ENCODE results near the gene FMN2.

FMN2 gene

GRCh38 chr1:240201931-240202330, 110.2 kb downstream of the FMN2 start:
- no peak for DNase-seq

GRCh38 chr1:240207073-240207709, 115.5 kb downstream of the FMN2 start:
- DNase-seq = no peak

DNA sequence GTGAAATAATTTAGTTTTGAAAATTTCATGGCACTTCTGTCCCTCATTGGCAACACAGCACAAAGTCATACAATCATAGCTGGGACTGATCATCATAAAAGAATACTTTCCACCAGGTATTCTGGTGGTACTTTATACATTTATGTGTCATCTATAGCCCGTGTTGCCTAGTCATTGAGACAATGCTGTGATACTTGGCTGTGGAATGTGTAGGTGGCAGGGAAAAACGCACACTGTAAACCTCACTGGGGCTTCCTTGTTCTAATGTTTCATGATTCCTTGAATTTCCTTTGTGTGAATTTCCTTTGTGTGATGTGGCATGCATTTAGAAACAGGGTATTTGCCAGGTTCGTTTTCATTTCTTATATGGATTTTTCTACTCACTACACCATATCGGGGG, 118.3 kb downstream of the FMN2 start:
- DNase-seq = no peak

DNA sequence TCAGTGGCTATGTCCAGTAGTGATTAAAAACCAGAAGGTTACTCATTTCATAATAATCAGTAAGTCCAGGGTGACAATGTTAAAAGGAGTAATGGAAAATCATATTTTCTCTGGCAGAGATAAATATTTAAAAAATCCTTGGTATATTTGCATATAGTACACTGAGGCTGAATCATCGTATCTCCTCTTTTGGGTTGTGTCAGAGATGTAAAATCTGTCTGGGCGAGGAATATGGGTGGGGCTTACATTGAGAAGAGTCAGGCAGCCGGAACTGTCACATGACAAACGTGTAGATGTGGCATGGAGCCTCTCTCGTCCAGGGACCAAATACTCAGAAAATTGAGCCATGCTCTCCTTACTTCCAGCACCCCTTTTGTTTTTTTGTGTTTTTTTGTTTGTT, 120.9 kb downstream of the FMN2 start:
- no peak for DNase-seq

- no peak for DNase-seq
Observed at GRCh38 chr1:240217403-240217802, 125.7 kb downstream of the FMN2 start.

DNA sequence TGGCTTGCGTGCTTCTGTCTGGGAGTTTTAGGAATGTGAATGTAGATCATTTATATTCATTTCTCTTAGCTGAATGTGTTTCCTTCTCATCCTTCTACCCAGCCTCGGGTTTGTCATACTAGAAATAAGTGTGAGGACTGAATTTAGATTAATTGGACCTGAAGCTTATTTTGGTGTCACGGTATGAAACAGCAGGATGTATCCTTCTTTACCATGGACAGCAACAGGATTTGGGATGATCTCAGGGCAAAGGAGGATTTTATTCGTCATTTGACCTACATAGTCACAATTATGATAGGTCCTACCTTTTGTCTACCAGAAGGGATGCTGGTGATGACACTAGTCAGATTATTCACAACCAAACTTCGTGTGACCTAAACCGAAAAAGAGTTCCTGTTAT, 127.4 kb downstream of the FMN2 start:
- DNase-seq = no peak

- DNase-seq = no peak
Observed at GRCh38 chr1:240226102-240226501, 134.4 kb downstream of the FMN2 start.

GRCh38 chr1:240230816-240231215, 139.1 kb downstream of the FMN2 start:
- no peak for DNase-seq

DNA sequence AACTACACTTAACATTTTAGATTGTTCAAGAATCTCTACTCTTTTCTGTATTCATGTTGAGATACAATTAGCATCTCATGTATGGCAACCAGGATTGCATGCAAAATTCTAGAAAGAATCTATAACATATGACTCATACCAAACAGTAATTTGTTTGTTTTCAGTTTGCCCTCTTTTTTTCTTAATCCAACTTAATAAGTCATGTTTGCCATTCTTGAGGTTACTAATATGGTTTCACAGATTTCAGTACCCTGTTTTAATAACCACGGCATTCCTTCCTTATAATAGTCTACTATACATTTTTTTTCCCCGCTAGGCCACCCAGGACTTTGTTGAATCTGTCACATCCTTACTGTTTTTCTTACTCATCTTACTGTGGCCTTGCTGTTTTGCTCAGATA, 140.8 kb downstream of the FMN2 start:
- DNase-seq = no peak

- no peak for DNase-seq
Observed at GRCh38 chr1:240234485-240235210, 143.0 kb downstream of the FMN2 start.

DNA sequence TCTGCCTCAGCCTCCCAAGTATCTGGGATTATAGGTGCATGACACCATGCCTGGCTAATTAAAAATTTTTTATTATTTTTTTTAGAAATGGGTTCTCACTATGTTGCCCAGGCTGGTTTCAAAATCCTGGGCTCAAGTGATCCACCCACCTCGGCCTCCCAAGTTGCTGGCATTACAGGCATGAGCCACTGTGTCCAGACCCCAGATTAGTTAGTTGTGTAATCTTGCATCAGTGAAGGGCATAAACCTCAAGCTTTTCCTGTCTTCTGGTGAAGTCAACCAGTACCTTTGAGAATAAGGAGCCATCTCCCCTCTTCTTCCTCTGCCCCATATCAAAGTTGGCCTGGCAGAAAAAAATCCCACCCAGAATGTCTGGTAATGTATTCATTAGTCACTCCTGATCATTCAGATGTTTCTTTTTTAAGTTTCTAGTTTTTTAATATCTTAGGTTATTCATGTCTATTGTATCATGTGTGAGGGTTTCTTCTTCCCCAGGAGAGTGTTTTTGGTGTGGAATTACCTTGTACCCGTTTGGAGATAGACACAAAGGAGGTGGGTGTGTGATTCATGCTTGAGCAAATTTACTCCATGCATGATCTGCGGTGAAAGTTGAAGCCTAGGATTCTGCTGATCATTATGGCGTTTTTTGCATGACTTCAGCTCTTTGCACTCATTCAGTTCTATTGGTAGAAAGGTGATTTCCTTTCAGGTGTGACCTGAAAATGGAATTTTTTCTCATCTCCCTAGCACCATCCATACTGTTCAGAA, 144.0 kb downstream of the FMN2 start:
- no peak for DNase-seq

GRCh38 chr1:240237305-240237721, 145.6 kb downstream of the FMN2 start:
- DNase-seq = no peak

- DNase-seq = no peak
Observed at GRCh38 chr1:240239309-240239708, 147.6 kb downstream of the FMN2 start.

DNA sequence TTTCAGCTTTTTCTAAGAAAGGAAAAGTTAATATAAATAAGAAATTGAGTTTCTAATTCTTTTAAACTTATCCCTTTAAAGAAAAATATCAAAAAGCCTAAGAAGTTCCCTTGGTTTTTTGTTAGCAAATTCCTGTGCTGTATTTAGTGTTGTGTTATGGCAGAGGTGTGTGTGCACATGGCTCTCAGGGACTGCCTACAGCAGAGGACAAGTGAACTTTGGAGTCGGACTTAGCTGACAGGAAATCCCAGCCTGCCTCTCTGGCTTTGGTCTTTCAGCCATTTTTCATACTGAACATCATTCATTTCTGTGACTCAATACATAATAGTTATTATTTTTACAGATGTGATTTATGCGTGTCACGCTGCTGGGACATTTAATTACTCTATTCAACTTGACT, 149.6 kb downstream of the FMN2 start:
- DNase-seq = no peak

- no peak for DNase-seq
Observed at GRCh38 chr1:240242601-240243144, 151.0 kb downstream of the FMN2 start.

- DNase-seq = no peak
Observed at GRCh38 chr1:240244968-240245628, 153.4 kb downstream of the FMN2 start.

DNA sequence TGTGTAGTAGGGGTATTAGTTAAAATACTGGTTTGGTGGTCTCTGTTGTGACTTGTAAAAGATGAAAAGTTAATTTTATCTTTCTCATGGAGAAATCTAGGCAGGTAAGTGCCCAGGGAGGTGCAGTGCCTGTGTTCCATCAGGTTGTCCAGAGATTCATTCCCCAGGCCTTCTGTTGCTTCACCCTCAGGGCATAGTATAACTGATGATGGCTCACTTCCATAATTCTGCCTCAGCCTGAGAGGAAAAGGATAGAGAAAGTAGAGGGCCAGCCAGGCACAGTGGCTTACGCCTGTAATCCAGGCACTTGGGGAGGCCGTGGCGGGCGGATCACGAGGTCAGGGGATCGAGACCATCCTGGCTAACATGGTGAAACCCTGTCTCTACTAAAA, 153.9 kb downstream of the FMN2 start:
- DNase-seq = no peak

- DNase-seq = no peak
Observed at GRCh38 chr1:240247899-240248298, 156.2 kb downstream of the FMN2 start.

GRCh38 chr1:240254006-240254405, 162.3 kb downstream of the FMN2 start:
- DNase-seq = no peak

- no peak for DNase-seq
Observed at GRCh38 chr1:240254778-240255291, 163.2 kb downstream of the FMN2 start.

DNA sequence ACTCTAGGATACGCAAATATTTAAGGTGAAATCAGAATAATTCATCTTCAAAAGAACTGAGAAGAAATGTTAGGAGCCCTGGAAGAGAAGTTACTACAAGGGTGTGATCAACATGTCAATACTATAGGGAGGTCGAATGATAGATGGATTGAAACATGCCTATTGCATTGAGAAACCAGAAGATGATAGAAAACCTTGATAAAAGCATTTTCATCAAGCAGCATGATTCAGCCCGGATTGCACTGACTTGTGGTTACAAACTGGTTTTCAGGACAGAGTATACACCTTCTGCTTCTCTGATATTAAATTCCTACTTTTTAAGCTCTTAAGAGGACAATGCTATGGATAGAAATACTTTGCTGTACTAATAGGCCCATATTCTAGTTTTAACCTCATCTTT, 164.2 kb downstream of the FMN2 start:
- DNase-seq = no peak

DNA sequence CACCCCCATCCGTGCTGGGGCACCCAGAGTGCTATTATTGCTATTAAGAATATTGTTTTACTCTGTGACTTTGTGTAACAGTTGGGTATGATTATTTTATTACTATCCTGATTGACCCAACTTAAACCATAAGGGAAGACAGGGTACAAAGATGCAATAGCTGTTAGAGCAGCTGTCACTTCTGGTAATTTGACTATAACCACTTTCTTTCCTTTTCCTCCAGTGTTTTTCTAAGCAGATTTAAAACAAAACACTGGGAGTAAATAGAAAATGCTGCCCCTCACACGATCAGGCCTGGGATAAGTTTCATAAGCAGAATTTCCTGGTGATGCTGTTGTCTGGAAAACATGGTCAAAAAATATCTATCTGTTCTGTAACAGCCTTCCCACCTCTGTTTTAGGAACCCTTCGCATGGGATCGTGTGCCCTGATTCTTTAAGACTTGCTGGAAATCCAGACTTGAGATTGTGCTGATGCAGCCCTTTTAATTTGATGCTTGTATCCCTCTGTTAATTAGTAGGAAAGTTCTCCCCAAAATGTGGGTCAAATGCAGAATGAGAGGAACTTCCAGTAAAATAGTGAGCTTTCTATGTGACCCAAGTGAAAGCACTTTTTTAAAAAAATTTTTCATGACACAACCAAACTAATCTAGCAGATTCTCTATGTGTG, 165.3 kb downstream of the FMN2 start:
- DNase-seq = no peak

Data from NCI-H446 (cell line).